Adipocyte (in vitro differentiated cells): ENCODE results near the gene APOBEC2.

ENCODE experiments used
- DNase-seq: peaks from one replicate; pipeline ENCODE4 v3.0.0-alpha.2; 2015; ENCODE audit warnings: low read depth
- H3K27me3 ChIP-seq: replicated peaks from 2 replicates; pipeline ENCODE4 v1.7.0; 2013; ENCODE audit warnings: mild to moderate bottlenecking, low read length, moderate library complexity; ENCODE audit not compliant: control insufficient read depth, insufficient read depth
- H3K36me3 ChIP-seq: 2 replicates; pipeline ENCODE4 v1.7.0; 2013; ENCODE audit warnings: low read length, mild to moderate bottlenecking, moderate library complexity; ENCODE audit not compliant: control insufficient read depth, insufficient read depth, severe bottlenecking
- H3K4me1 ChIP-seq: 2 replicates; pipeline ENCODE4 v1.7.0; 2013; ENCODE audit warnings: mild to moderate bottlenecking, low read length, moderate library complexity; ENCODE audit not compliant: control insufficient read depth, insufficient read depth
- H3K4me3 ChIP-seq: 2 replicates; pipeline ENCODE4 v1.7.0; 2013; ENCODE audit warnings: mild to moderate bottlenecking, low read length, moderate library complexity
- H3K9ac ChIP-seq: 2 replicates; pipeline ENCODE4 v1.7.0; 2013; ENCODE audit warnings: mild to moderate bottlenecking, low read length, moderate library complexity
- H3K9me3 ChIP-seq: 2 replicates; pipeline ENCODE4 v1.7.0; 2013; ENCODE audit warnings: mild to moderate bottlenecking, low read length, moderate library complexity; ENCODE audit not compliant: control insufficient read depth

APOBEC2 gene

GRCh38 chr6:41023114-41023513 lies 29.9 kb upstream of the APOBEC2 start:
- Histone ChIP-seq H3K4me1 (peaks cover under 1% of the 10 kb centered on the region), H3K9me3 (peaks cover 11% of the 10 kb centered on the region), H3K27me3 (no peaks in the 10 kb centered on the region), H3K4me3 (no peak overlapping the region), H3K9ac (no peak overlapping the region), H3K36me3 (no peaks in the 10 kb centered on the region)
- DNase-seq: no peak

DNA sequence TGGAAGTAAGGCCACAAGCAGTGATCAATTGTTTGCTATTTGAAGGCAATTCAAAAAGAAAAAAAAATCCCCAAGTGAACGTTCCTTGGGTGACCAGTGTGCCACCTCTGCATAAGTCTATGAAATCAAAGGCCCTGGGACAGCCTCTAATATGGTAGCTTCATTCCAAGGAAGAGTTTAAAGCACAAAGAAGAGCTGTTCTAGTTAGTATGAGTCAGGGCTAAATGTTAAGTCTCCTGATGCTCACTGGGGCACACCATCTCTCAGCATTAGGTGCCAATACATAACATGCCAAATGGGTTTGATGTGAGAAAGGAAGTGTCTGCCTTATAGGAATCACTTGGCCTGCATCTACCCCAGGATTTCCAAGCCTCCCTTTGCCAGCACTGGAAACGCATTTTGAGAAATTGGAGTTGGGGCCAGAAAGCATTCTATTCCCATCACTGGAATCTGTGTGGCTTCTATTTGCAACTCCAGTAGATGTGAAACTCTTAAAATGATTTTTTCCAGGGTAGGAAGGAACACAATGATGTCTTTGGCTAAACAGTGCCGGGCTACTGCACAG lies 27.0 kb upstream of the APOBEC2 start:
- Histone ChIP-seq H3K4me1 (peaks cover 5% of the 10 kb centered on the region), H3K4me3 (no peak overlapping the region)
- DNase-seq: no peak

GRCh38 chr6:41027241-41027640 lies 25.8 kb upstream of the APOBEC2 start:
- Histone ChIP-seq H3K9me3 (no peaks in the 10 kb centered on the region), H3K4me3 (no peak overlapping the region), H3K27me3 (peaks cover 31% of the 10 kb centered on the region), H3K9ac (no peak overlapping the region), H3K36me3 (no peaks in the 10 kb centered on the region), H3K4me1 (peaks cover 5% of the 10 kb centered on the region)
- no peak for DNase-seq

More for the DNA sequence above, 27.0 kb upstream of the APOBEC2 start:
- Histone ChIP-seq H3K27me3 (peaks cover 21% of the 10 kb centered on the region), H3K9ac (no peak overlapping the region), H3K9me3 (no peaks in the 10 kb centered on the region), H3K36me3 (no peaks in the 10 kb centered on the region)

DNA sequence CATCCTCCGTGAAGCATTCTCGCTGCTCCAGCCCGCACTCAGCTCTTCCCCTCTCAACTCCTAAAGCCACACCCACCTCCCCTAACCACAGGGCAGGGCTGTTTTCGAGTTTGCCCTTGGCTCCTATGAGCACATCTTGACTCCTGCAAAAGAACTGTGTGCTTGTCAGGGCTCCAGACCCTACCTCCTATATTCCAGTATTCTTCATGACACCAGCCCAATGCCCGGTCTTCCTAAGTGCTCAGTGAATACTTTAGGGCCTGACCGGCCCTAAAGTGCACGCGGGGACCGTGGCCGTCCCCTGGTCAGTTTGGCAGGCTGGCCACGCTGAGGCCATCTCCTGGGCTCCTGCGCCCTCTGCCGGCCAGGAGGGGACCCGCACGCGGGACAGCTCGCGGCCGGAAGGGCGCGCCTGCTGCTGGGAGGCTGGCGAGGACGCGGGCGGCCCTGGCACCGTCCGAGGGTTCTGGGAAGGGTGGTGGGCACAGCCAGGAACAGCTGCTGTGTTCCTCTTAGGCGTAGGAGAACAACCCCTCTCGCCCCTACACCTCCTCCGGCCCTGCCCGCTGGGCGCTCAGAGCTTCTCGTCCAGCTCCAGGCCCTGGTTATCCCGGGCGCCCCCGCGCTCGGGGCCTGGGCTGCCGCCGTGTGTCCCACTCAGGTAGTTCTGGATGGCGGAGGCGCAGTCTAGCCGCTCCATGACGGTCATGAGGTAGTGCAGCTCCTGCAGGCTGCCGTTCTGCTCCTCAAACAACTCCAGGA lies 25.0 kb upstream of the APOBEC2 start:
- peaks cover 5% of the 10 kb centered on the region for H3K4me1 ChIP-seq
- H3K9ac ChIP-seq: peak overlapping the region; percentile 77
- DNase-seq: peak; percentile 90
- H3K27me3 ChIP-seq: peaks cover 31% of the 10 kb centered on the region
- peak overlapping the region; percentile 75 for H3K4me3 ChIP-seq
- H3K36me3 ChIP-seq: no peaks in the 10 kb centered on the region
- no peaks in the 10 kb centered on the region for H3K9me3 ChIP-seq

DNA sequence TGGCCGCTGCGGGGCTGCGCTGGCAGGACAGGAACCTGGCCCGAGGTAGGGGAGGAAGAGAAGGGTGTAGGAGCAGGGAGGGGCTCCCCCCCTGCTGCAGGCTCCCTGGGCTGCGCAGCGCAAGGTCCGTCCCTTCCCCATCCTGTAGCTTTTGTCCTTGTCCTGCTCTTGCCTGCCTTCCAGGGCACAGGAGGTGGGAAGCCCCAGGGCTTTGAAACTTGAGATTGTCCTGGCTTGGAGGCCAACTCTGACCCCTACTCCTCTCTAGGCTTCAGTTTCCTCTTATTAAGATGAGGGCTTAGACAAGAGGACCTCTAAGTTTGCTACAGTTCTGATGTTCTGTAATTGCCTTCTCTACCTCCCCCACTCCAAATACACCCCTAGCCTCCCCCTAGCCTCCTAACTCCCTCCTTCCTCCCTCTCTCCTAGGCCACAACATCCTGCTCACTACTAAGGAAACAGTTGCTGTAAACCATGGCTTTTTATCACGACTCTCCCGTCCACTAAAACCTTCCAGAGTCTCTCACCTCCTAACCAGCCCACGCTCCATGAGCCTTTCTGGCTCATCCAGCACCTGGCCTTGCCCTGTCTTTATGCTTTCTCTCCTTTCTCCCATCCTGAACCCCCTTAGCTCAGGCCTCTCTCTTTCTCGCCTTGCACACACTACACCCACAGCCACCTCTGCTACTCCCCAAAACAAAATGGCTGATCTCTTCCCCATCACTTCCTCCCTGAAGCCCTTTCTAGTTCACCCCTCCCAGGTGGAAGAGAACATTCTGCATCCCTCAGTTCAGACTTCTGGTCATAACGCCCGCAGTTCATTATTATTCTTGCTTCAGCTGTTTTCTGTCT lies 24.2 kb upstream of the APOBEC2 start:
- Histone ChIP-seq H3K4me3 (peak overlapping the region; percentile 75), H3K4me1 (peaks cover 5% of the 10 kb centered on the region), H3K9ac (peak overlapping the region; percentile 77), H3K36me3 (no peaks in the 10 kb centered on the region), H3K9me3 (no peaks in the 10 kb centered on the region), H3K27me3 (peaks cover 31% of the 10 kb centered on the region)
- no peak for DNase-seq

GRCh38 chr6:41032830-41033229 lies 20.2 kb upstream of the APOBEC2 start:
- H3K27me3 ChIP-seq: peaks cover 34% of the 10 kb centered on the region
- no peak for DNase-seq

GRCh38 chr6:41033776-41034175 lies 19.2 kb upstream of the APOBEC2 start:
- Histone ChIP-seq H3K9me3 (no peaks in the 10 kb centered on the region), H3K9ac (no peak overlapping the region), H3K27me3 (peaks cover 35% of the 10 kb centered on the region), H3K4me3 (no peak overlapping the region), H3K4me1 (peaks cover 2% of the 10 kb centered on the region), H3K36me3 (no peaks in the 10 kb centered on the region)
- DNase-seq: no peak

More at GRCh38 chr6:41032830-41033229, 20.2 kb upstream of the APOBEC2 start:
- Histone ChIP-seq H3K9me3 (no peaks in the 10 kb centered on the region), H3K4me1 (peaks cover 7% of the 10 kb centered on the region), H3K4me3 (no peak overlapping the region), H3K36me3 (no peaks in the 10 kb centered on the region), H3K9ac (no peak overlapping the region)

DNA sequence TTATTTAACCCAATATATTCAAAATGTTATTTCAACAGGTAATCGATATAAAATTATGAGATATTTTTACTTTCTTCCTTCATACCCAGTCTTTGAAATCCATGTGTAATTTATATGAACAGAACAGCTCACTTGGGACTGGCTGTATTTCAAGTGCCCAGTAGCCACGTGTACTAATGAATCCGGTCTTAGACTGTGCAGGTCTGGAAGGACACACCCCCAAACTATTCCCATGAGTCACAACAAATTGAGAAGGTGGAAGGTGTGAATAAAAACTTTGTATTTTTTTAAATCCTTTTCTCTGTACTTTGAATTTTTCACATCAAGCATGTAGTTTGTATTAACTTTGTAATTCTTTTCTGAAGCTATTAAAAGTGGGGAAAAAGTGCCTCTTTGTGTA lies 16.8 kb upstream of the APOBEC2 start:
- no peak overlapping the region for H3K4me3 ChIP-seq
- H3K9me3 ChIP-seq: no peaks in the 10 kb centered on the region
- H3K27me3 ChIP-seq: peaks cover 29% of the 10 kb centered on the region
- no peak for DNase-seq
- H3K4me1 ChIP-seq: peaks cover 2% of the 10 kb centered on the region
- no peaks in the 10 kb centered on the region for H3K36me3 ChIP-seq
- H3K9ac ChIP-seq: no peak overlapping the region

DNA sequence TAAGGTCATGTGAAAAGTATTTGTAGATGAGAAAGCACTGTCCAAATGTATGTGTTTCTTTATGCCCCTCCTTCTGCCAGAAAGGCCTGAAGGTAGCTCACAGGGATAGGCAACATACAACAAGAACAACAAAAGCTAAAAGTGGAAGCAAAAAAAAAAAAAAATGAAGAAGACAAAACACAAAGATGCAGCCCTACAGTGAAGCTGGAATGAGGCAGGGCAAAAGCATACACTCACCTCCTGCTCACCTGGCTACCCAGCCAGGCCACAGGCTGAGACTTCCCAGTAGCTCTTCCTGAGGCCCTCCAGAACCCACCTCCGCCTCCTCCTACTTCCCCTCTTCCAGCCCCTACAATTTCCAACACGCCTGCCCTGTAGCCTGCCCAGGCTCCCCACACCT lies 16.4 kb upstream of the APOBEC2 start:
- Histone ChIP-seq H3K9me3 (no peaks in the 10 kb centered on the region), H3K4me3 (no peak overlapping the region), H3K27me3 (peaks cover 24% of the 10 kb centered on the region), H3K4me1 (peaks cover 2% of the 10 kb centered on the region), H3K36me3 (no peaks in the 10 kb centered on the region), H3K9ac (no peak overlapping the region)
- no peak for DNase-seq

DNA sequence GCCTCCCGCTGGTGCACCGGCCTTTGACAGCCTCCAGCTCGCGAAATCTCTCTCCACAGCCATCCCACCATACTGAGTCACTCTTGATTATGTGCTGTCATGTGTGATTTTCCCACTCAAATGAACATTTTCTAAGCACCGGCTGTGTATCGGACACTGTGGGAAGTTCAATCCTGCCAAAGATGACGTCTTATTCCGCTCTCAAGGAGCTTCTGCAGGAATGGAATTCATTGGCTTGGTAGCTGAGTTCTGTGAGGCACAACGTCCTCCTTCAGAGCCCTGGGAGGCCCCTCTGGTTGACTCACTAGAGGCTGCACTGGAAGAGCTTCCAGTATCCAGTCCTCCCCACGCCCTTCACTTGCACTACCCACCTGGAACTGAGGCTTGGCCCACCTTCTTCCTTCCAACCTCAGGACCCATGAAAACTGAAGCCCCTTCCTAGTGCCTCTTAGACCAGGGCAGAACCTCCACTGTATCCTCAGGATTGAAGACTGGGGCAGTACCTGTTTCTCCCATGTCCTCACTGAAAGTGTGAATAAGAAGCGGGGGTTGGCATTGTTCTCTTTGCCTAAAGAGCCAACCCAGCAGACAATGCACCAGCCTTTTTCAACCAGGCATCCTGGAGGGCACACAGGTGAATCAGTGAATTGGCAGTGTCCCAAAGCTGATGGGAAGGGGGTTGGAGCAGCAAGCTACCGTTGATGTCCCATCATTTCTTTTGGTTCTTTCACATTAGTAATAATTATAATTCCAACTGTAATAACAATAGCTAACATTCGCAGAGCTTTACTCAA lies 15.7 kb upstream of the APOBEC2 start:
- Histone ChIP-seq H3K27me3 (peaks cover 21% of the 10 kb centered on the region), H3K4me3 (no peak overlapping the region), H3K36me3 (no peaks in the 10 kb centered on the region), H3K9me3 (no peaks in the 10 kb centered on the region), H3K4me1 (peaks cover 2% of the 10 kb centered on the region), H3K9ac (no peak overlapping the region)
- DNase-seq: no peak
